ENCODE data around the gene LYAR. TPM values are rescaled to one million over a fixed set of nuclear protein-coding genes. Genes with fewer than 3 reads are reported as not detected.

Gene LYAR
- polyA plus RNA-seq, 1 donor (not counting 4 experiments of a cell fraction or from before 2014, with no cell fraction given) = 19.8 TPM

DNA sequence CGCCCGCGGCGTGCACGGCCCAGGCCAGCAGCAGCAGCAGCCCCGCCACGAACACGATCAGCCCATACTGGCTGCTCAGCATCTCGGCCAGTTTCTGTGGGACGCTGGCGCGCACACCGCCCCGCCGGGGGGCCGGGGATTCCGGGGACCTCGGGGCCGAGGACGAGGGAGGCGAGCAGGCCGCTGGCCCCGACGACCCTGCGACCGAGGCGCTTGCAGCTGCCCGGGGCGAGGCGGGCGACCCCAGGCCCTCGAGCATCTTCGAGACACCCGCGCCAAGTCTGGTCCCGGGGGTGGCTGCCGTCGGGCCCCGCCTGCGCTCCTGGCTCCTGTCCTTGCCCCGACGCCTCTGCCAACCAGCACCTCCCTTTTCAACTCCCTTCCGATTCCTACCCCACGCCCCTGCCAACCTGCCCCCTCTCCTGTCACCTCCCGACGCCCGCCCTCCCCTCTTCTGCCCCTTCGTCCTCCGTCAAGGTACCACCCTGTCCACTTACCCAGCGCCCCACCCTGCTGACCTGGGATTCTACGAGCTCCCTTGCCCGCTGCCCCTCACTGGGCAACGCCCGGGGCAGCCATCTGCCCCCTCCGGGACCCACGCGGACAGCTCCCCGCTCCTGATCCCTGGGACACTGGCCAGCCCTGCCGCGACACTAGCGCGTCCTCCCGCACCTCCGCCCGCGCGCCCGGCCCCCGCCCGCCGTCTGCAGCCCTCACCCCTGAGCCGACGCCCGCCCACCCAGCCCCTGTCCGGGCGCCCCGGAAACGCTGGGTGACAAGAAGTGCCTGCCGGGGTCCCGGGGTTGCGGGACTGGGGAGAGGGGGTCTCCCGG, 63.1 kb downstream of the LYAR start, which contains the start of gene OTOP1:
Gene OTOP1 (minus strand): TSS at position 324 of the 833 bp plus-strand sequence. CDS start 65 bp downstream, at position 259.
- no peaks in the 10 kb centered on the region for H3K4me1 ChIP-seq (ENCODE audit: control insufficient read depth, extremely low read depth, insufficient read depth, low read length)
- H2AFZ ChIP-seq (ENCODE audit: control insufficient read depth, low read length) = no peak within 1 kb of the TSS
- H3K79me2 ChIP-seq (ENCODE audit: control insufficient read depth, insufficient read depth, low read length) = no peaks in the 10 kb centered on the region
- TF ChIP-seq EZH2 (IDR thresholded peaks at IDR 0.05; ENCODE audit: low read length) = peak; percentile 93
- TF ChIP-seq, protein P1, sequence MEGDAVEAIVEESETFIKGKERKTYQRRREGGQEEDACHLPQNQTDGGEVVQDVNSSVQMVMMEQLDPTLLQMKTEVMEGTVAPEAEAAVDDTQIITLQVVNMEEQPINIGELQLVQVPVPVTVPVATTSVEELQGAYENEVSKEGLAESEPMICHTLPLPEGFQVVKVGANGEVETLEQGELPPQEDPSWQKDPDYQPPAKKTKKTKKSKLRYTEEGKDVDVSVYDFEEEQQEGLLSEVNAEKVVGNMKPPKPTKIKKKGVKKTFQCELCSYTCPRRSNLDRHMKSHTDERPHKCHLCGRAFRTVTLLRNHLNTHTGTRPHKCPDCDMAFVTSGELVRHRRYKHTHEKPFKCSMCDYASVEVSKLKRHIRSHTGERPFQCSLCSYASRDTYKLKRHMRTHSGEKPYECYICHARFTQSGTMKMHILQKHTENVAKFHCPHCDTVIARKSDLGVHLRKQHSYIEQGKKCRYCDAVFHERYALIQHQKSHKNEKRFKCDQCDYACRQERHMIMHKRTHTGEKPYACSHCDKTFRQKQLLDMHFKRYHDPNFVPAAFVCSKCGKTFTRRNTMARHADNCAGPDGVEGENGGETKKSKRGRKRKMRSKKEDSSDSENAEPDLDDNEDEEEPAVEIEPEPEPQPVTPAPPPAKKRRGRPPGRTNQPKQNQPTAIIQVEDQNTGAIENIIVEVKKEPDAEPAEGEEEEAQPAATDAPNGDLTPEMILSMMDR (optimal IDR thresholded peaks at IDR 0.05 in 1 of 3, IDR thresholded peaks at IDR 0.05 in 1 of 3, conservative IDR thresholded peaks at IDR 0.05 in 1 of 3; ENCODE audit: extremely low read depth in 1 of 3, insufficient read depth in 2 of 3, low read length in 3 of 3) = no peak
- H3K27me3 ChIP-seq (ENCODE audit: control insufficient read depth, extremely low read depth, insufficient read depth, low read length) = peaks cover 52% of the 10 kb centered on the region
- H3K9me1 ChIP-seq (ENCODE audit: control insufficient read depth, extremely low read depth, insufficient read depth, low read length) = no peaks in the 10 kb centered on the region
- dilution Hi-C loops (cut with MboI; ENCODE audit: extremely low pct_ligation_motif_present, low sequenced_read_pairs) = no loop called here
- no peak within 1 kb of the TSS for H3K4me2 ChIP-seq (ENCODE audit: control insufficient read depth, extremely low read depth, insufficient read depth, low read depth, low read length)
- H3K36me3 ChIP-seq (ENCODE audit: control insufficient read depth in 2 of 2, extremely low read depth in 1 of 2, insufficient read depth in 2 of 2, low read length in 2 of 2) = no peaks in the 10 kb centered on the region
- H3K9me3 ChIP-seq (ENCODE audit: control insufficient read depth, low read depth, low read length) = no peaks in the 10 kb centered on the region
- H4K20me1 ChIP-seq (ENCODE audit: control insufficient read depth, extremely low read depth, insufficient read depth, low read length) = no peaks in the 10 kb centered on the region
- DNase-seq (ENCODE audit: low read depth, low spot score) = no peak
- FAIRE-seq = no peak
- no peak within 1 kb of the TSS for H3K27ac ChIP-seq (ENCODE audit: control insufficient read depth, insufficient read depth, low read length)
- no peak within 1 kb of the TSS for H3K9ac ChIP-seq (ENCODE audit: control insufficient read depth, extremely low read depth, insufficient read depth, low read length)
- H3K4me3 ChIP-seq (ENCODE audit: control insufficient read depth in 2 of 3, extremely low read depth in 1 of 3, insufficient read depth in 2 of 3, low read depth in 1 of 3, low read length in 3 of 3) = no peak within 1 kb of the TSS

DNA sequence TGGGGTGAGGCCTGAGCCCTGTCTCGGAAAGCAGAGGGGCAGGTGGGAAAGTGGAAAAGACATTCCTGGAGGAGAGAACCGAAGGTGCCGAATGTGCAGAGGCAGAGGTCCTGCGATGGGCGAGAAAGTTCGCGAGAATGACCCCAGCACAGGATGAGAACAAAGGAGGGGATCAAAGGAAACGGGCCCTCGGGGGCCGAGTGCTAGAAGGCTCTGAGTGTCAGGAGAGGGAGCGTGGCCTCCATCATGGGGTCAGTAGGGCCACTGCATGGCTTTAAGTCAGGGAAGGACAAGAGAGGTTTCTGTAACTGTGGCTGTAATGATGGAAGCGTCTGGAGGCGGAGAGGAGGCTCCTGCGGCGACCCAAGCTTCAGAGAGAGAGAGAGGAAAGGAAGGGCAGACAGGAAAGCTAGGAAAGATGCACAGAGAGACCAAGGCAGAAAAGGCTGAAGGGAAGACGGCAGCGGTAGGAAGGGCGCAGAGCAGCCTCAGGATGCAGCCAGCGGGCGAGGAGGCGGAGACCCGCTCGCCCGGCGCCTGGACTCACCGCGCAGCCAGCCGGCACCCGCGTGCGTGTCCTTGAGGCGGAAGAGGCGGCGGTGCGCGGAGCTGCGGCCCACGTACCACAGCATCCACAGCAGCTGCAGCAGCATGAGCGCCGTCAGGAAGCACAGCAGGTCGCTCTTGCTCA, 63.9 kb downstream of the LYAR start:
- H3K4me1 ChIP-seq (ENCODE audit: control insufficient read depth, extremely low read depth, insufficient read depth, low read length) = no peaks in the 10 kb centered on the region
- H3K9me1 ChIP-seq (ENCODE audit: control insufficient read depth, extremely low read depth, insufficient read depth, low read length) = no peaks in the 10 kb centered on the region
- no peaks in the 10 kb centered on the region for H3K36me3 ChIP-seq (ENCODE audit: control insufficient read depth in 2 of 2, extremely low read depth in 1 of 2, insufficient read depth in 2 of 2, low read length in 2 of 2)
- FAIRE-seq (no peak), DNase-seq (ENCODE audit: low read depth, low spot score) (no peak)
- no peak overlapping the region for H3K9ac ChIP-seq (ENCODE audit: control insufficient read depth, extremely low read depth, insufficient read depth, low read length)
- no peak overlapping the region for H3K4me3 ChIP-seq (ENCODE audit: control insufficient read depth in 2 of 3, extremely low read depth in 1 of 3, insufficient read depth in 2 of 3, low read depth in 1 of 3, low read length in 3 of 3)
- H3K27me3 ChIP-seq (ENCODE audit: control insufficient read depth, extremely low read depth, insufficient read depth, low read length) = peaks cover 52% of the 10 kb centered on the region
- no peaks in the 10 kb centered on the region for H3K9me3 ChIP-seq (ENCODE audit: control insufficient read depth, low read depth, low read length)
- H3K27ac ChIP-seq (ENCODE audit: control insufficient read depth, insufficient read depth, low read length) = no peak overlapping the region
- peak; percentile 84 for TF ChIP-seq EZH2 (IDR thresholded peaks at IDR 0.05; ENCODE audit: low read length)
- TF ChIP-seq, protein P1 (optimal IDR thresholded peaks at IDR 0.05 in 1 of 3, IDR thresholded peaks at IDR 0.05 in 1 of 3, conservative IDR thresholded peaks at IDR 0.05 in 1 of 3; ENCODE audit: extremely low read depth in 1 of 3, insufficient read depth in 2 of 3, low read length in 3 of 3) = no peak
- H3K79me2 ChIP-seq (ENCODE audit: control insufficient read depth, insufficient read depth, low read length) = no peaks in the 10 kb centered on the region
- no peaks in the 10 kb centered on the region for H4K20me1 ChIP-seq (ENCODE audit: control insufficient read depth, extremely low read depth, insufficient read depth, low read length)
- H2AFZ ChIP-seq (ENCODE audit: control insufficient read depth, low read length) = no peak overlapping the region
- dilution Hi-C loops (cut with MboI; ENCODE audit: extremely low pct_ligation_motif_present, low sequenced_read_pairs) = no loop called here
- H3K4me2 ChIP-seq (ENCODE audit: control insufficient read depth, extremely low read depth, insufficient read depth, low read depth, low read length) = no peak overlapping the region

Other genes starting within 250 kb of the LYAR start
- not detected in 3 replicates for gene OTOP1, start 63.2 kb downstream of the LYAR start, polyA plus RNA-seq
- 23.4 to 32.7 TPM (median 23.9 TPM) in 3 replicates for gene TMEM128, start 41.9 kb downstream of the LYAR start, polyA plus RNA-seq
- gene ZBTB49, start 97 bp upstream of the LYAR start, polyA plus RNA-seq = 2.1 to 4.2 TPM (median 3.8 TPM) in 3 replicates
- 49.3 to 68.6 TPM (median 62.0 TPM) in 3 replicates for gene NSG1, start 96.9 kb upstream of the LYAR start, polyA plus RNA-seq

All from keratinocyte (primary cell).